Stimulated activated CD4-positive, alpha-beta T cell treated with anti-CD3 and anti-CD28 coated beads, Interleukin-2, amount 100 ng/mL, for 24 hours (primary cell): ENCODE data around the gene GRB7.
"Not testable (repeated sequence)": the region's sequence is repeated elsewhere in the genome, so short reads cannot be mapped to it uniquely, and the experiment has no call there.

Experiments
- DNase-seq, 2 donors: peaks; one replicate each; pipeline ENCODE4 v3.0.0-alpha.2; 2020

Gene GRB7

DNA sequence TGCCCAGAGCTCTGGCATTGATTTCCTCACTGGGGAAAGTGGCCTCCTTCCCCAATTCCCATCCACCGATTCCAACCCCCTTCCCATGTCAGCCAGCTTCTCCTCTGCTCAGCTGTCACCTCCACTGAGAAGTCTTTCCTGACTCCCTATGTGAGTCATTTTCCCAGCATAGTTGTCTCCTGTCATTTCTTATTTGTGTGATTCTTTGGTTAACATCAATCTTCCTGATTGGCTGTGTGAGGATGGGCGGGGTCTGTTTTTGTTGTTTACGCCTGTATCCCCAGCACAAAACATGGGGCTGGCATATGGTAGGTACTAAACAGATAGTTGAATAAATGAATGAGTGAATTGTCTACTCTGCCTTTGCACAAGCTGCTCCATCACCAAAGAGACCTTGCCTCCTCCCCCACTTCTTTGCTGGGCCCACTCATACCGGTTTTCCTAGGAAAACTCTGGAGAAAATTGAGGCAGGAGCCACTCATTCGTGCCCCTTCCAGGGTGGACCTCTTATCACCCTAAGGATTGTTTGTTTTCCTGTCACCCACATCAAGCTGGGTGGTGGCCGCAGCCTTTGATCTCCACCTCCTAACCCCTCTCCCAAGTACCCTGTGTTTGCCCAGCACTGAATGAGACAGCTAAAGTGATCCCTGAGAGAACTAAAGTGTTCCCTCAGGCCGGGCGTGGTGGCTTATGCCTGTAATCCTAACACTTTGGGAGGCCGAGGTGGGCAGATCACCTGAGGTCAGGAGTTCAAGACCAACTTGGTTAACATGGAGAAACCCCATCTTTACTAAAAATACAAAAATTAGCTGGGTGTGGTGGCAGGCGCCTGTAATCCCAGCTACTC, 1.2 kb upstream of the GRB7 start:
- DNase-seq = no peak

DNA sequence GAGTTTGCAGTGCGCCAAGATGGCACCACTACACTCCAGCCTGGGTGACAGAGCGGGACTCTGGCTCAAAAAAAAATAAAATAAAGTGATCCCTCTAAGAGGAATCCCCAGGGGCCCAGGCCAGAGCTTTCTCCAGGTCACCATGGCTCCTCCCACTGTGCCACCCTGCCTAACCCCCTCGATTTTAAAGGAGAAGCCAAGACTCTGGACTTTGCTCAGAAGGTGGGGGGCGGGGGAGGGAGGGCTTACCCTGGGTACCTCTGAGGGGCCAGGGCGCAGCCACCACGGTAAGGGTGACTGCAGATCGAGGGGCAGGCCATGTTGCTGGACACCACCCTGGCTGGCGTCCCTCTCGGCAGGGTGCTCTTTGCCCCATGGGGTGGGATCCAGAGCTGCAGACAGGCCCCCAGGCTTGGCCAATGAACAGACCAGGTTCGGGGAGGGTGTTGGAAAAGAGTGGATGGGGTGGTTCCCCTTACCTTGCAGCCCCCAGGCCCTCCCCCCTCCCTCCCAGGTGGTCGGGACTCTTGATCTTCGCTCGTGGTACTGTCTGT, 455 bp upstream of the GRB7 start:
- DNase-seq = no peak

DNA sequence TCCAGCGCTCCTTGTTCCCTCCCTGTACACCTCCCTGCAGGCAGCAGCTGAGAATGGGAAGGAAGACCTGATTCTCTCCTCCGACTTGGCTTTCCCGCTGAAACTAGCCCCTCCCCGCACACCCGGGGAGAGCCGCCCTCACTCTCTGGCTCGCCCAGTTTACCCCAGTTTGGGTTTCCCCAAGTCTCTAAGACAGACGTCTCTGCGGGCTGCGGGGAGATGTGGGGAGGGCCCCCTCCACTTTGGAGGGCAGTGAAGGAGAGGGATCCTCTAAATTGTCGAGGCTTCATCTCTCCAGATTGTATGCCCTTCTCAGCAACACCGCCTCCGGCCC, 797 bp downstream of the GRB7 start:
- peak; percentile 53 to 69 for DNase-seq

DNA sequence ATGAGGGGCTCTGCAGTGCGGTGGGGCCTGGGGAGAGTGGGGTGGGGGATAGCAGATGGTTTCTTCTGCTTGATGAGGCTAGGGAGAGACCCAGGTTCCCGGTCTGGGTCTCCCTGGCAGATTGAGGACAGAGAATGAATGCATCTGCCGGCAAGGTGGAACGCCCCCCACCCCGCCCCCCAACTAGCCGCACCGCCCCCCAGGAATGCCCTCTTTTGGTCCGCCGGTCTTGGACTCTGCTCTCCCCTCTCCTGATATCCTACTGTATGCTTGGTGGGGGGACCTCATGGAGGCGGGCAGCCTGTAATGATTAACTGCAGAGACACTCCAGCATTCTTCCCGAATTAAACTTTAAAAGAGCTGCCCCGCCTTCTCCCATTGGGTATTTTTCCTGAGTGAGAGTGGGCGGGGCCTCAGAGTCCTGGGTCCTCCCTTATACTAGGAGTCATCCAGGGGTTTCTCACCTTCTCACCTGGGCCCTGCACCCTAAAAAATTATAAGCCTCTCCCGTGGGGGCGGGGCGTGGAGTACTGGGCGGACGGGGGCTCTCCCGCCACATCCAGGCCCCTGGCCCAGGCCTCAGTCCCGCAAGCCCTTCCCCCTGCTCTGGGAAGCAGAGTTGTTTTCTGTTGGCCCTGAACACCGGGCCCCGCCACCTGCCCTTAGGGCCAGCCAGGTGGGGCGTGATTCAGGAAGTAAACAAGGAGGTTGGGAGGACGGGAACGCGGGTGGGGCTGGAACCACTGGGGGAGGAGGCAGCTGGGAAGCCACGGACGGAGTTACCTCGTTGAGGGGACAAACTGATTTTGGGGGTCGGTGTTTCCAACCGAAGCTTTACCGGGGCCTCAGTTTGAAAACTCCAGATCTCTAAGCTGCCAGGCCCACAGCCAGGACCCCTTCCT, 1.5 kb downstream of the GRB7 start:
- no peak for DNase-seq

DNA sequence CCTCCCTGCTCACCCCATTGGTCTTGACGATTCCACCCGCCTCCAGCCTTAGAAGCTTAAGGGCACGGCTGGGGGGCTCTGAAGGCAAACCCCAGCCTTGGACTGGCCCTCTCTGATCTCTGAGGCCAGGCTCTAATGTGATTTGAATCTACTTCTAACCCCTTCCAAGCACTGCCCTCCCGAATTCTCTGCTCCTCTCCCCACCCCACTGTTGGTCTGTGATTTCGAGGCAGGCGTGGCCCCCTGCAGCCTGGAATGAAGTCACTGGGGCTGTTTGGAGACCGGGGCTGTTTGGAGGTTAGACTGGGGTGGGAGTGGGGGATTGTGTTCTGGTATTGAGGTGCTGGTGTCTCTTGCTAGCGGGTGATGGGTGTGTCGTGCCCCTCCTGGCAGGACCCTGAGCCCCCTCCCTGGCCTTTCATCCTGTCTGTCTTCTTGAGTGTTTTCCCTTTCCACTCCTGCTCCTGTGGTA, 2.2 kb downstream of the GRB7 start:
- DNase-seq = no peak

DNA sequence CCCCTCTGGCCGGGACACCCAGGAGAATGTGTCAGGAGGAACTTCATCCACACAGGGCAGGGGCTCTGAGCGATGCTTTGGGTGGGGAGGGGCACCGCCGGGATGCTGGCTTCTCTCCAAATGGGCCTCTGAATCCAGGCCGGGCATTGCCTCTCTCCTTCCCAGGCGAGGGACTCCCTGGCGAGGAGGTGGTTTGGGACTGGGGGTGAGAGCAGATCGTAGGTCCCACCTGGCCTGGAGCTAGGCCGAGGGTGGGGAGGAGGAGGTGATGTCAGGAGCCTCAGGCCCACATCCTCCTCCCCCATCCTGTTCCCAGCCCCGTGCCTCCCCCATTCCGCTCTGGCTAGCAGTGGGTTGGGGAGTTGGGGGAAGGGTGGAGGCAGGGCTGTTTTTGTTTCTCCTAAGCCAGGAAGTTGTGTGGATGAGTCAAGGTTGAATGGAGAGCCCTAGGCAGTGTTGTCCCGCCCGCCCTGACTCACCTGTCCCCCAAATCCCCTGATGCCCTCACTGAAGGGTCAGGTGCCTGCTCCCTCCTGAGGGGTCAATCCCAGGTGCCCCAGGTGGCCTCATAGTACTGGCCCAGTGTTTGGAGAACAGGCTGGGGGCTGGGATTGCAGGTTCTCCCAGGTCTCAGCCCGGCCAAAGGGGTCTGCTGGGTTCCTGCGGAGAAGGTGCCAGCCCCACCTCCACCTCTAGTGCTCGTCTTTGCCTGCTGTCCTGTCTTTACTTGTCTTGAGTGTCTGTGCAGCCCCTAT, 2.8 kb downstream of the GRB7 start:
- no peak for DNase-seq

DNA sequence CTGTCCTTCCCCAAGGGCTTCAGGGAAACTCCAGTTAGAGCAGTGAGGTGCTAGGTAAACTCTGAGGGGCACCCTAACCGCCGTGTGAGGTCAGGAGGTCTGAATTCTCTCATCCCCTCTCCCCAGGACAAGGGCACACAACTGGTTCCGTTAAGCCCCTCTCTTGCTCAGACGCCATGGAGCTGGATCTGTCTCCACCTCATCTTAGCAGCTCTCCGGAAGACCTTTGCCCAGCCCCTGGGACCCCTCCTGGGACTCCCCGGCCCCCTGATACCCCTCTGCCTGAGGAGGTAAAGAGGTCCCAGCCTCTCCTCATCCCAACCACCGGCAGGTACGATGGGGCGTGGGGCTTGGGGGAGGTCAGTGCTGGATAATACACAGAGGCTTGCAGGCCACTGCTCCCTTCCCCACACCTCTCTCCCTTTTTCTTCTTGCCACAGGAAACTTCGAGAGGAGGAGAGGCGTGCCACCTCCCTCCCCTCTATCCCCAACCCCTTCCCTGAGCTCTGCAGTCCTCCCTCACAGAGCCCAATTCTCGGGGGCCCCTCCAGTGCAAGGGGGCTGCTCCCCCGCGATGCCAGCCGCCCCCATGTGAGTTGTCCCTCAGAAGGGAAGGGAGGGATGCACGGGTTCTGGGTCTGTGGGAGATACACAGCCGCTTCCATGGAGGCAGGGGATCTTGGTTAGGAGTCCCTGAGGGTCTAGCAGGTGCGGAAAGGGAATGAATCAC, 4.6 kb downstream of the GRB7 start:
- DNase-seq = no peak

DNA sequence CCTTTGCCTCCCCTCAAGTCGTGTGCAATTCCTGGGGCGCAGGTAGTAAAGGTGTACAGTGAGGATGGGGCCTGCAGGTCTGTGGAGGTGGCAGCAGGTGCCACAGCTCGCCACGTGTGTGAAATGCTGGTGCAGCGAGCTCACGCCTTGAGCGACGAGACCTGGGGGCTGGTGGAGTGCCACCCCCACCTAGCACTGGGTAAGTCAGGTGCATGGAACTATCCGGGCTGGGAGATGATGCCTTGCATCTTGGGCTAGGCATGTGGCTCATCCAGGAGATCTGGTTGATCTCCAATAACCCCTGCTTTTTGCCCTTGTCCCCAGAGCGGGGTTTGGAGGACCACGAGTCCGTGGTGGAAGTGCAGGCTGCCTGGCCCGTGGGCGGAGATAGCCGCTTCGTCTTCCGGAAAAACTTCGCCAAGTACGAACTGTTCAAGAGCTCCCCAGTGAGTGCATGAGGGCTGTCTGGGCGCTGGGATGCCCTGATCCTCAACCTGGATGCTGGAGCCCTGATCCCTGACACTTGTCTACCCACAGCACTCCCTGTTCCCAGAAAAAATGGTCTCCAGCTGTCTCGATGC, 5.2 kb downstream of the GRB7 start:
- no peak for DNase-seq

DNA sequence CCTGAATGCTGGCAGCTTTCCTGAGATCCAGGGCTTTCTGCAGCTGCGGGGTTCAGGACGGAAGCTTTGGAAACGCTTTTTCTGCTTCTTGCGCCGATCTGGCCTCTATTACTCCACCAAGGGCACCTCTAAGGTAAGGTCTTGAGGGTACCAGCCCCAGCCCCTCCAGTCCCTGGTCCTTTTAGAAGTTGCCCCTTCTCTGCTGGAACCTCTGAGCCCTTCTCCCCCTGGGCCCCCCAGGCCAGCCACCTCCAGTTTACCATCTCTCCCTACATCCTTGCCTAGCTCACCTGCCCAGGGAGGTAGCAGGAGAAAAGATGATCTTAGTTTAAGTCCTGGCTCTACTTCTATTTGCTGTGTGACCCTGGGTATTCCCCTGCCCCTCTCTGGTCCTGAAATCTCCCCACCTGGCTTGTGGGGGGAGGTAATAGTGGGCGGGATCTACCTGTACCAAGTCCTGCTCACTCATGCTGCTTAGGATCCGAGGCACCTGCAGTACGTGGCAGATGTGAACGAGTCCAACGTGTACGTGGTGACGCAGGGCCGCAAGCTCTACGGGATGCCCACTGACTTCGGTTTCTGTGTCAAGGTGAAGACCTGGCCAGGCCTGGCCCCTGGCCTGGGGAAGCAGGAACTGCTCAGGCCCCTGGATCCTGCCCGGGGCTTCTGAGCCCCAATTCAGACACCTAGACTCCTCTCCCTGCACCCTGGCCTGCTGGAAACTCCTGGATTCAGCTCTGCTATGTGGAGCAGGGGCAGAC, 6.5 kb downstream of the GRB7 start:
- no peak for DNase-seq

DNA sequence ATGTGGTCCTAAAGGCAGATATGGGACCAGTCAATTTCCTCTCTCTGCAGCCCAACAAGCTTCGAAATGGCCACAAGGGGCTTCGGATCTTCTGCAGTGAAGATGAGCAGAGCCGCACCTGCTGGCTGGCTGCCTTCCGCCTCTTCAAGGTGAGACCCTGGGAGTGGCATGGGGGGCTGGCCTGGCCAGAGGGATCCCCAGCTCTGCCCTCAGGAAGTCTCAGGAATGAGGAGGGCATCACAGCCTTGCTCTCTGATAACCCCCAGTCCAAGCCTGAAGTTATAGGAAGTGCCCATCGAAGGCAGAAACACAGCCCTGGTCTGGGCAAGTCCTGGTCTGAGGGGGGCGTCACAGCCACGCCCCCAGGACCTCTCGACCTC, 7.1 kb downstream of the GRB7 start:
- DNase-seq = no peak

DNA sequence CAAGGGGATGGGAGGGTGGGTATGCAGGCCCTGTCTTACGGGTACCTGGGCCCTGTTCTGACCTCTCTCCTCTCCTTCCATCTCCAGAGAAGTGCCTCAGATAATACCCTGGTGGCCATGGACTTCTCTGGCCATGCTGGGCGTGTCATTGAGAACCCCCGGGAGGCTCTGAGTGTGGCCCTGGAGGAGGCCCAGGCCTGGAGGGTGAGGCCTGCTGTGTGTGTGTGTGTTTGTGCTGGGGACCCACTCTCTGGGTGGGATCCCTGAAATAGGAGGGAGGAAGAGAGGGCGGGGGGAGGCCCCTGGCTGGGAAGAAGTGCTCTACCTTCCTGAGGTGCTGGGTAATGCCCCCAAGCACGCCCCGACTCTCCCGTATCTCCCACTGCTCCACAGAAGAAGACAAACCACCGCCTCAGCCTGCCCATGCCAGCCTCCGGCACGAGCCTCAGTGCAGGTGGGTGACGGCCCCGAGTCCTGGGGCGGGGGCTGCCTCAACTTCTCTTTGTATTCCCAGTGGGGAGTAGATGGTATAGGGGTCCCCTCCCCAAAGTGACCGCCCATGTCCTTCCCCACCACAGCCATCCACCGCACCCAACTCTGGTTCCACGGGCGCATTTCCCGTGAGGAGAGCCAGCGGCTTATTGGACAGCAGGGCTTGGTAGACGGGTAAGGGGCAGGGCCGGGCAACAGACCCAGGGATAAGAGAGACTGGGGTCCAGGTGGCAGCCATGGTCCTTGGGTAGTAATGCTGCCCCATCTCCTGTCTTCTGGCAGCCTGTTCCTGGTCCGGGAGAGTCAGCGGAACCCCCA, 7.8 kb downstream of the GRB7 start:
- DNase-seq = no peak

DNA sequence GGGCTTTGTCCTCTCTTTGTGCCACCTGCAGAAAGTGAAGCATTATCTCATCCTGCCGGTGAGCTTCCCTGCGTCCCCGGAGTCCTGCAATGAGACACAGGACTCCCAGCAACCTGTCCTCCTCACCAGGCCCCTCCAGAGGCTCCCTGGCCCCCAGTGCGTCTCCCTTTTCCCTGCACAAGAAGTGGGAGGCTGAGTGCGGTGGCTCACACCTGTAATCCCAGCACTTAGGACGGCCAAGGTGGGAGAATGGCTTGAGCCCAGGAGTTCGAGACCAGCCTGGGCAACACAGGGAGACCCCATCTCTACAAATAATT, 8.4 kb downstream of the GRB7 start:
- DNase-seq = no peak

DNA sequence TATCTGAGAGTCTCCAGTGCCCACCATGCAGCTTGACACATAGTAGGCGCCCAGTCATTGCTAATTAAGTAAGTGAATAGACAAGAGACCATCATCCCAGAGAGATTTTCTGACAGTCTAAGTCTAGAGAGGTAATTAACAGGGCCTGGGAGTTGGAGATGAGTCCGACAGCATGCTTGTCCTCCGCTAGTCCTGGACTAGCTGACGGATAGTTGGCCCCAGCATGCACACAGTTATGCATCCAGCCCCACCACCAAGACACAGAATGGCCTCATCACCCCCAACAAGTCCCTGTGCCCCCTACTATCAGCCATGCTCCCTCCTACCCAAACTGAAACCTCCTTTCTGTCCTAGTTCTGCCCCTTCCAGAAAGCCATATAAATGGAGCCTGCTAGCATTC, 10.0 kb downstream of the GRB7 start:
- DNase-seq = no peak

DNA sequence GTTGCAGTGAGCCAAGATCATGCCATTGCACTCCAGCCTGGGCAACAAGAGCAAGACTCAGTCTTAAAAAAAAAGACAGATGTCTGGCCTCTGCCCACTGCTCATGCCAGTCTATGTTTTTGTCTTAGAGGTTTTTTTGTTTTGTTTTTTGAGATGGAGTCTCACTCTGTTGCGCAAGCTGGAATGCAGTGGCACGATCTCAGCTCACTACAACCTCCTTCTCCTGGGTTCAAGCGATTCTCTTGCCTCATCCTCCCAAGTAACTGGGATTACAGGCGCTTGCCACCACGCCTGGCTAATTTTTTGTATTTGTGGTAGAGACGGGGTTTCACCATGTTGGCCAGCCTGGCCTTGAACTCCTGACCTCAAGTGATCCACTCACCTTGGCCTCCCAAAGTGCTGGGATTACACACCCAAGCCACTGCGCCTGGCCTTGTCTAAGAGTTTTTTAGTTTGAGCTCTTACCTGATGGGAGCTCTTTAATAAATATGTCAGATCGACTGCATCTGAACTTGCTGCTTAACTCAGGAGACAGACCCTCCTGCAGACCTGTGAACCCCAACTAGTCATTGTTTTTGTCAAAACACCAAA, 10.8 kb downstream of the GRB7 start:
- DNase-seq = not testable (repeated sequence)

DNA sequence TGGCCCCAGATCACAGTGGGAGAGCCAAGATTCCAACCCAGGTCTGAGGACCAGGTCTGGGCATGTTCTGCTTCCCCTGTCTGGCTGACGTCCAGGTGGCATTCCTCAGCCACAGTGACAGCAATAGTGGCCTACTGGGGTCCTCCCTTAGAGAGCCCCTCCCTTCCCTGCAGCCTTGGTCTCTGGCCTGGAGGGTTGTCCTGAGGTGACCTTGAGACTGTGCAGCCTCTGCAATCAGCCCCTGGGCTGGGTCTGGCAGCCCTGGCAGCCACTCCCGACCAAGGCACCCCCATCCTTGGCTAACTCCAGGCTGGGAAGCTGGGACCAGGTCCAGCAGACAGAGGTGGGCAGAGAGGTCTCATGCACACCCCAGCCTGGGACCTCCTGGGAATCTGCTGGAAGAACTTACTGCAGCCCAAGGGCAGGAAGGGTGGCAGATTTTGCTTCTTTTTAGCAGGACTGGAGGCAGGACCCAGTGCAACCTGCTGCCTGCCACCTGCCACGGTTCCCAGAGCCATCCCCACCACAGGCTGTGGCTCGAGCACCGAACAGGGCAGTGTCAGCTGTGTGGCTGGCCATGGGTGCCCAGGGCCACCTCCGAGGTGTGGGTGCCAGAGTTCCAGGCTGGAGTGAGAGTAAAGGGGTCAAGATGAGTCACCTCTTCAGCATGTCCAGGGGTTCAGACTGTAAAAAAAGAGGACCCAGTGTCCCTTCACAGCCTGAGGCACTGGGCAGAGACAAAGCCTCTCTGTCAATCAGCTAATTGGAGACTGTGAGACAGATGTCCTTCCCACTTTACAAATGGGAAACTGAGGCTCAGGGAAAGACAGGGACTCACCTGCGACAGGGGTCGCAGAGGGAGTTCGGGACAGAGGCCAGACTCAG, 12.6 kb downstream of the GRB7 start:
- DNase-seq = no peak

DNA sequence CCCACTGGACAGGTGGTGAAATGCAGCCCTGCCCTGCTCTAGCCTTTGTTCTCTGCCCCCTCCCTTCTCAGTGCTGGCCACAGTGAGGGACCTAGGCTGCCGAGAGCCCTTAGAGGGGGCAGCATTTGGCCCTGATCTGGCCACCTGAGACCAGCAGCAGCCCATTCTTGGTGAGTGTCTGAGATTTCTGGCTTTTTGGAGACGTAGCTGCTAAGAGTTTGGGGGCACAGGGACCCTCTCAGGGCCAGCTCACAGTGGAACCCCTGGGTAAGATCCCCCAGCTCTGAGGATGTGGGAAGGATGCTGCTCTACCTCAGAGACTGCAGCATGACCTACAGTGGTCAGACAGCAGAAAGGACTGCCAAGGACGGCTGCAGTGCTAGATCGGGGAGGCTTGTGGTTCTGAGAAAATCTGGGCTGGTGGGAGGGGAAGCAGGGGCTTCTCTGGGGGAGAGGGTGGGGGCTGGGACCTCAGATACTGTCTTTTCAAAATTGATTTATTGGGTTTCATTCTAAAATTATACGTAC, 13.3 kb downstream of the GRB7 start:
- DNase-seq = no peak

DNA sequence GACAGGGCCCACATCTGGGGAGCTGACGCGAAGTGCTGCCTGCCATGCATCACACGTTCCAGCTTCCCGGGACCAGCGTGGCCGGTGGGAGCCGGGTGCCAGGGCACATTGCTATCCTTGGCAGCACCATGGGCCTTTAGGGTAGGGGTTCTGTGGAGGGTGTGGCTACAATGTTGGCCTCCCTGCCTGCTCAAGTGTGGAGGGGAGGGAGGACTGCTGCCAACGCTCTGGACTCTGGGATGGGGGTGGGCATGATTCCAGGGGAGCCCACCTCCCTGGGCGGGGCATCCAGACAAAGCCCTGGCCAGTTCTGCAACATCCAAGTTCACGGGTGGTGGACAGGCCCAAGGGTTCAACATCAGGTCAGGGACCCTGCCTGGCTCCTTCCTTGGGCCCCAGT, 13.9 kb downstream of the GRB7 start:
- no peak for DNase-seq

DNA sequence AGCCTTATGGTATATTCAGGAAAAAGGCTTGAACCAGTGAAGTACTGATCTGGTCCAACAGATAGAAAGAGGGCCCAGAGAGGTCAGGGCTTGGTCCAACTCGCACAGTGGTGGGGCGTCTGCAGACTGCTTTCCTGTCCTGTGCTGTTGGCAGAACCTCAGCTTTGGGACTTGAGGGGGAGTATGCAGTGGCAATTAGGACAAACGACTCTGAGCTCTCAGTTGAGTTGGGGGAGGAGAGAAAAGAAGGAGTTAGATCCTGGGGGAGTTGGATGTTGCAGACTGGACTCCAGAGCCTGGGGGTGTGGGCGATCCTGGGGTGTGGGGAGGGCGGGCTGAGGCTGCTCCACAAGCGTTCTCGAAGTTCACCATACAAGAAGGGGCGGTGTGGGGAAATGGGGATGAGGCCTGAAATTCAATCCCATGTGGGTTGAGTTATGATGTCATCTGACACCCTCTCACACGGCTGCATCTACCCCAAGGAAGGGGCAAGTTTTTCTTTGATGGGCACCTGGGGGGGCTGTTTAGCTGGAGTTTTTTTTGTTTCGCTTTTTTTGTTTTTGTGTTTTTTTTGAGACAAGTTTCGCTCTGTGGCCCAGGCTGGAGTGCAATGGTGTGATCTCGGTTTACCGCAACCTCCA, 14.6 kb downstream of the GRB7 start:
- no peak for DNase-seq
